PC-9 (cell line): ENCODE data around the gene PRIM1.
"Not testable (repeated sequence)": the region's sequence is repeated elsewhere in the genome, so short reads cannot be mapped to it uniquely, and the experiment has no call there.

ENCODE experiments used
- EZH2 ChIP-seq: fragments of 200-600 bp; sonication (generic); IDR thresholded peaks from 2 replicates; pipeline ENCODE4 v1.8.0; 2017; ENCODE audit warnings: antibody characterized with exemption, low read depth
- TF ChIP-seq, protein P1 (sequence below): fragments of 200-600 bp; sonication (generic); conservative IDR thresholded peaks from 2 replicates; pipeline ENCODE4 v1.6.1; 2017; ENCODE audit warnings: mixed run types, antibody characterized with exemption, mild to moderate bottlenecking, moderate library complexity

DNA sequence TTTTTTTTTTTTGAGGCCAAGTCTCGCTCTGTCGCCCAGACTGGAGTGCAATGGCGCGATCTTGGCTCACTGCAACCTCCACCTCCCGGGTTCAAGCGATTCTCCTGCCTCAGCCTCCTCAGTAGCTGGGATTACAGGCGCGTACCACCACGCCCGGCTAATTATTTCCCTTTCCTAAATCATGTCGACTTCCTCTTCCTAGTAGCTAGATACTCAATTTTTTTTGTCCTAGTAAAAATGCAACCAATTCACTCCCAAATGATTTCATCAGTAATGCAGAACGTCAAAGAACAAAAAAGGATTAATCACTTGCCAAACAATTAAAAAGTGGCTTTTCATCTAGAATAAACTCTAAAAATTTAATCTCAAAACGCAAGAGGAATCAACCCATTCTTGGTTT is 1.5 kb downstream of the PRIM1 start:
- not testable (repeated sequence) for TF ChIP-seq EZH2
- TF ChIP-seq, protein P1, sequence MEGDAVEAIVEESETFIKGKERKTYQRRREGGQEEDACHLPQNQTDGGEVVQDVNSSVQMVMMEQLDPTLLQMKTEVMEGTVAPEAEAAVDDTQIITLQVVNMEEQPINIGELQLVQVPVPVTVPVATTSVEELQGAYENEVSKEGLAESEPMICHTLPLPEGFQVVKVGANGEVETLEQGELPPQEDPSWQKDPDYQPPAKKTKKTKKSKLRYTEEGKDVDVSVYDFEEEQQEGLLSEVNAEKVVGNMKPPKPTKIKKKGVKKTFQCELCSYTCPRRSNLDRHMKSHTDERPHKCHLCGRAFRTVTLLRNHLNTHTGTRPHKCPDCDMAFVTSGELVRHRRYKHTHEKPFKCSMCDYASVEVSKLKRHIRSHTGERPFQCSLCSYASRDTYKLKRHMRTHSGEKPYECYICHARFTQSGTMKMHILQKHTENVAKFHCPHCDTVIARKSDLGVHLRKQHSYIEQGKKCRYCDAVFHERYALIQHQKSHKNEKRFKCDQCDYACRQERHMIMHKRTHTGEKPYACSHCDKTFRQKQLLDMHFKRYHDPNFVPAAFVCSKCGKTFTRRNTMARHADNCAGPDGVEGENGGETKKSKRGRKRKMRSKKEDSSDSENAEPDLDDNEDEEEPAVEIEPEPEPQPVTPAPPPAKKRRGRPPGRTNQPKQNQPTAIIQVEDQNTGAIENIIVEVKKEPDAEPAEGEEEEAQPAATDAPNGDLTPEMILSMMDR: not testable (repeated sequence)
